ENCODE results near the gene NMBR.
"Not testable (repeated sequence)": the region's sequence is repeated elsewhere in the genome, so short reads cannot be mapped to it uniquely, and the experiment has no call there.

Gene NMBR

DNA sequence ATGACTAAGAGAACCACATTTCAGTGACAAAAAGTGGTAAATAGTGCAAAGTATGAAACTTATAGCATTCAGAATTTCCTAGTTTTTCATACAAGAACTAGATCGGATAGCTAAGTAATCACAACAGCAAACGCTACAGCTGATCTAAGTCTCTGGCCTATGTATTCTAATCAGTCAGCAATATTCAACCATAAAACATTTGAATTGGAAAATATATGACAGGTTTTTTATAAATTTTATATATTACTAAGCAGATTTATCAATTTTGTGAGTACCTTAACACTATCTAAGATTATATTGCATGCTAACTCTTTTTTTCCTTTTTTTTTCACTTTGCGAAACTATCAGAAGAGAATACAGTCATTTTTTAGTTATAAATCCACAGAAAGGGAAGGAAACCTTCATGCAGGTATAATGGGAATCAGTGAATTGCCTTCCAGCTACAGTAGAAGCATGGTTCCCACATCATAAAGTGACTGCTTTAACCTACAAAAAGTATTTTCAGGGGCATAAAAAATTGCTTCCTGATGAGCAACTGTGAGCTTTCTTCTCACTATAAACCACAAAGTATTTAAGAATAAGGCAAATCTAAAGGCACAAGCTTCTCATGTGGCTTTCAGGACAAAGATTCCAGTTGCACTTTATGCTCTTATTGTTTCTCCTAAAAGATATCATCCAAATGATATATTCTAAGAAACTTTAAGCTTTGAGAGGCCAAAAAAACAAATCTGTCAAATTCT is 88.2 kb downstream of the NMBR start:
- no peak for DNase-seq (ENCODE audit: low read depth in 3 of 3)

- DNase-seq (ENCODE audit: low read depth in 3 of 3) = no peak
Observed at GRCh38 chr6:142055219-142055618, 91.7 kb downstream of the NMBR start.

GRCh38 chr6:142051404-142051803 is 95.5 kb downstream of the NMBR start:
- no peak for DNase-seq (ENCODE audit: low read depth in 3 of 3)

GRCh38 chr6:142048593-142048980 is 98.3 kb downstream of the NMBR start:
- DNase-seq (ENCODE audit: low read depth in 3 of 3) = no peak

DNA sequence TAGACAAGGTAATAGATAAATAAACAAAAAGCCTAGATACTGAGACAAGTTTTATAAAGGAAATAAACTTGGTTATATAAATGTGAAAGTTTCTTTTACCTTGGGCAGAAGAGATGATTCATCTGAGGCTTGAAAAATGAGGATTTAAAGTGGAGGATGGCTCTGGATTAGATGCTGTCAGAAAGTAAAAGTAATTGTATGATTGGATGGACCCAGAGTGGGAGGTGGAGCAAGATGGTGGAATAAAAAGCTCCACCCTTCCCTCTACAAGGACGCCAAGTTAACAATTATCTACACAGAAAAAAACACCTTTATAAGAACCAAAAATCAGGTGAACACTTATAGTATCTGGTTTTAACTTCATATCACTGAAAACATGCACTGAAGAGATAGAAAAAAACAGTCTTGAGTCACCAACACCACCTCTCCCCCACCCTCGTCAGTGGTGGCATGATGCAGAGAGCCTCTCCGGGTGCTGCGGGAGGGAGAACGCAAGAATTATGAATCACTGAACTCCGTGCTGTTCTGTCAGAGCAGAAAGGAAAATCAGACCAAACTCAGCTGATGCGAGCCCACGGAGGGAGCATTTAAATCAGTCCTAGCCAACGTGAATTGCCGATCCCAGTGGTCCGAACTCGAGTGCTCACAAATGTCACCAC is 98.9 kb downstream of the NMBR start:
- no peak for DNase-seq (ENCODE audit: low read depth in 3 of 3)

- no peak for DNase-seq (ENCODE audit: low read depth in 3 of 3)
Observed at GRCh38 chr6:142045380-142046278, 101.3 kb downstream of the NMBR start.

DNA sequence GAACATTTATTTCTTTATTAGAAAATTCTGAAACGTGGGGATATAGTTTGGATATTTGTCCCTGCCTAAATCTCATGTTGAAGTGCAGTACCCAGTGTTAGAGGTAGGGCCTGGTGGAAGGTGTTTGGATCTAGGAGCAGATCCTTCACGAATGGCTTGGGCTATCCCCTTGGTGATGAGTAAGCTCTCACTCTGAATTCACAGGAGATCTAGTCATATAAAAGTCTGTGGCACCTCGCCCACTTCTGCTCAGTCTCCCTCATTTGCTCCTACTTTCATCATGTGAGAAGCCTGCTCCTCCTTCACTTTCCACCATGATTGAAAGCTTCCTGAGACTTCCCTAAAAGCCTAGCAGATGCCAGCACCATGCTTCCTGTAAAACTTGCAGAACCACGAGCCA is 111.0 kb downstream of the NMBR start:
- DNase-seq (ENCODE audit: low read depth in 3 of 3) = no peak

GRCh38 chr6:142031035-142031434 is 115.9 kb downstream of the NMBR start:
- DNase-seq (ENCODE audit: low read depth in 3 of 3) = no peak

GRCh38 chr6:142030115-142030619 is 116.8 kb downstream of the NMBR start:
- no peak for DNase-seq (ENCODE audit: low read depth in 3 of 3)

DNA sequence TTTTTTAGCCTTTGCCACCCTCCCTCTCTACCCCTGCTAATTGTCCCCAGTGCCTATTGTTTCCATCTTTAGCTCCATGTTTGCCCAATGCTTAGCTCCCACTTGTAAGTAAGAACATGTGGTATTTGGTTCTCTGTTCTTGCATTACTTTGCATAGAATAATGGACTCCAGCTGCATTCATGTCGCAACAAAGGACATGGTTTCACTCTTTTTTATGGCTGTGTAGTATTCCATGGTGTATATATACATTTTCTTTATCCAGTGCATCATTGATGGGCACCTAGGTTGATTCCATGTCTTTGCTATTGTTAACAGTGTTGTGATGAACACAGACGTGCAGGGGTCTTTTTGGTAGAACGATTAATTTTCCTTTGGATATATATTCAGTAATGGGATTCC is 118.4 kb downstream of the NMBR start:
- no peak for DNase-seq (ENCODE audit: low read depth in 3 of 3)

DNA sequence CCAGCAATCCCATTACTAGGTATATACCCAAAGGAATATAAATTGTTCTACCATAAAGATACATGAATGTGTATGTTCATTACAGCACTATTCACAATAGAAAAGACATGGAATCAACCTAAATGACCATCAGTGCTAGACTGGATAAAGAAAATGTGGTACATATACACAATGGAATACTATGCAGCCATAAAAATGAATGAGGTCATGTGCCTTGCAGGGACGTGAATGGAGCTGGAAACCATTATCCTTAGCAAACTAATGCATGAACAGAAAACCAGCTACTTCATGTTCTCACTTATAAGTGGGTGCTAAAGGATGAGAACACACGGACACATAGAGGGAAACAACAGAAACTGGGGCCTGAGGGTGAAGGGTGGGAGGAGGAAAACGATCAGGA is 119.1 kb downstream of the NMBR start:
- not testable (repeated sequence) for DNase-seq (ENCODE audit: low read depth in 3 of 3)

DNA sequence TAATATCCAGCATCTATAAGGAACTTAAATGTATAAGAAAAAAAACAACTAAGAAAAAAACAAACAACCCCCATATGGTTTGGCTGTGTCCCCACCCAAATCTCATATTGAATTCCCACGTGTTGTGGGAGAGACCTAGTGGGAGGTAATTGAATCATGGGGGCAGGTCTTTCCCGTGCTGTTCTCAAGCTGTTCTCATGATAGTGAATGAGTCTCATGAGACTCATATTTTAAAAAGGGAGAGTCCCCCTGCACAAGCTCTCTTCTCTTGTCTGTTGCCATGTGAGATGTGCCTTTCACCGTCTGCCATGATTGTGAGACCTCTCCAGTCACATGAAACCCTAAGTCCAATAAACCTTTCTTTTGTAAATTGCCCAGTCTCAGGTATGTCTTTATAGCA is 119.8 kb downstream of the NMBR start:
- DNase-seq (ENCODE audit: low read depth in 3 of 3) = no peak

GRCh38 chr6:142026471-142026870 is 120.5 kb downstream of the NMBR start:
- no peak for DNase-seq (ENCODE audit: low read depth in 3 of 3)

Data from stimulated activated CD4-positive, alpha-beta T cell treated with anti-CD3 and anti-CD28 coated beads, TNF-alpha, amount 100 ng/mL, for 4 hours (primary cell).